GM12878 (cell line): ENCODE results near the gene DIP2C. TPM values are rescaled to one million over a fixed set of nuclear protein-coding genes. Genes with fewer than 3 reads are reported as not detected.

Source experiments
- ATAC-seq: fragments of 200-7000 bp; cut with Tn5 transposase; 3 replicates; pipeline ENCODE4 v1.9.1; 2020; ENCODE audit warnings: mild to moderate bottlenecking, moderate library complexity
- BruUV-seq: library from RNA; stranded (reverse); fragments of 400-500 nt; replicated peaks from 2 replicates; lab custom pipeline; 2021; lab: Mats Ljungman, UMichigan
- CTCF ChIA-PET: fragments of 300-600 bp; sonication (Branson Sonifier 250); formaldehyde crosslinking; extraction: SDS; loops from one replicate; lab custom pipeline; 2021; ENCODE audit warnings: inconsistent platforms; lab: Yijun Ruan, JAX
- POLR2A ChIA-PET: fragments of 350-600 bp; formaldehyde crosslinking; extraction: SDS; loops from one replicate; lab custom pipeline; 2021; ENCODE audit warnings: inconsistent platforms; lab: Charles Lee
- RAD21 ChIA-PET: fragments of 300-600 bp; sonication (Branson Sonifier 250); formaldehyde crosslinking; loops from one replicate; lab custom pipeline; 2023; ENCODE audit warnings: antibody characterized with exemption; ENCODE audit not compliant: unreplicated experiment; lab: Charles Lee
- SMC1A ChIA-PET: fragments of 300-600 bp; sonication (Branson Sonifier 250); formaldehyde crosslinking; loops from one replicate; lab custom pipeline; 2023; ENCODE audit not compliant: unreplicated experiment, uncharacterized antibody; lab: Charles Lee
- DNase-seq: peaks from one replicate; pipeline ENCODE4 v3.0.0-alpha.2; 2011; ENCODE audit warnings: low read depth, low spot score
- FAIRE-seq: peaks from 3 replicates; lab custom pipeline; 2011; peaks lifted over from hg19 to GRCh38; lab: Jason Lieb, UNC
- H2AFZ ChIP-seq: 2 replicates; pipeline ENCODE4 v1.6.0; 2011; ENCODE audit warnings: low read depth, low read length, control low read depth; ENCODE audit not compliant: control insufficient read depth
- H3K27ac ChIP-seq: 2 replicates; pipeline ENCODE4 v1.5.1; 2011; ENCODE audit warnings: control low read depth; ENCODE audit not compliant: control insufficient read depth, insufficient read depth
- H3K27me3 ChIP-seq, 2 experiments: replicated peaks in 1 of 2; 2 replicates each; pipeline versions ENCODE4 v1.6.0 to v1.6.1; 2011; ENCODE audit warnings: low read length in 1 of 2; ENCODE audit not compliant: control insufficient read depth in 2 of 2, insufficient read depth in 2 of 2
- H3K36me3 ChIP-seq, 2 experiments: 2 replicates each; pipeline ENCODE4 v1.5.1; 2011; ENCODE audit warnings: low read length in 1 of 2; ENCODE audit not compliant: control insufficient read depth in 2 of 2, insufficient read depth in 2 of 2
- H3K4me1 ChIP-seq: 2 replicates; pipeline ENCODE4 v1.6.1; 2011; ENCODE audit warnings: mild to moderate bottlenecking, low read length, moderate library complexity, mixed read lengths; ENCODE audit not compliant: control insufficient read depth, insufficient read depth
- H3K4me2 ChIP-seq: 2 replicates; pipeline ENCODE4 v1.6.0; 2011; ENCODE audit warnings: control low read depth; ENCODE audit not compliant: control insufficient read depth, insufficient read depth
- H3K4me3 ChIP-seq: fragments of 200-600 bp; sonication (generic); 2 replicates; pipeline ENCODE4 v1.5.1; 2016
- H3K79me2 ChIP-seq: 2 replicates; pipeline ENCODE4 v1.6.0; 2011; ENCODE audit warnings: low read length; ENCODE audit not compliant: control insufficient read depth, insufficient read depth
- H3K9ac ChIP-seq: 2 replicates; pipeline ENCODE4 v1.8.0; 2011; ENCODE audit warnings: low read length, control low read depth, mixed read lengths; ENCODE audit not compliant: control insufficient read depth, insufficient read depth
- H3K9me3 ChIP-seq: replicated peaks from 3 replicates; pipeline ENCODE4 v1.5.1; 2011; ENCODE audit warnings: mild to moderate bottlenecking, low read length; ENCODE audit not compliant: control insufficient read depth, insufficient read depth
- H4K20me1 ChIP-seq: 2 replicates; pipeline ENCODE4 v1.6.0; 2011; ENCODE audit not compliant: control insufficient read depth, insufficient read depth
- ATF7 ChIP-seq: fragments of 450-650 bp; IDR thresholded peaks from 2 replicates; pipeline ENCODE4 v1.6.1; 2016; ENCODE audit warnings: low read depth, mild to moderate bottlenecking
- BRCA1 ChIP-seq: IDR thresholded peaks from 2 replicates; pipeline ENCODE4 v1.6.1; 2011; ENCODE audit warnings: low read depth, low read length, improper control_type of control experiment
- EED ChIP-seq: sonication (generic); IDR thresholded peaks from 2 replicates; pipeline ENCODE4 v1.6.1; 2016; ENCODE audit warnings: antibody characterized with exemption, low read depth
- EP300 ChIP-seq, 2 experiments: fragments of 150-350 bp in 1 of 2; IDR thresholded peaks; 2 replicates each; pipeline ENCODE4 v1.6.1; 2011 to 2012; ENCODE audit warnings: low read depth in 2 of 2, low read length in 2 of 2, borderline replicate concordance in 1 of 2, improper control_type of control experiment in 1 of 2, inconsistent platforms in 1 of 2; ENCODE audit not compliant: control insufficient read depth in 1 of 2
- GABPA ChIP-seq: IDR thresholded peaks from 2 replicates; pipeline ENCODE4 v1.6.1; 2014; ENCODE audit warnings: antibody characterized with exemption, low read depth, mild to moderate bottlenecking, inconsistent platforms
- HCFC1 ChIP-seq: fragments of 150-350 bp; IDR thresholded peaks from 2 replicates; pipeline ENCODE4 v1.6.1; 2014; ENCODE audit warnings: low read length
- JUND ChIP-seq: IDR thresholded peaks from 2 replicates; pipeline ENCODE4 v1.6.1; 2012; ENCODE audit warnings: low read depth, mild to moderate bottlenecking, low read length, improper control_type of control experiment, moderate library complexity
- MTA2 ChIP-seq: fragments of 450-650 bp; IDR thresholded peaks from 2 replicates; pipeline ENCODE4 v1.6.1; 2016; ENCODE audit warnings: low read depth, mild to moderate bottlenecking, moderate library complexity
- POLR2A ChIP-seq: IDR thresholded peaks from 2 replicates; pipeline ENCODE4 v1.6.1; 2011; ENCODE audit warnings: low read depth, mild to moderate bottlenecking, low read length
- RUNX3 ChIP-seq: IDR thresholded peaks from 2 replicates; pipeline ENCODE4 v1.6.1; 2012; ENCODE audit warnings: low read length, inconsistent platforms
- ZBED1 ChIP-seq: IDR thresholded peaks from 2 replicates; pipeline ENCODE4 v1.6.1; 2016; ENCODE audit warnings: borderline replicate concordance
- ZBTB11 ChIP-seq: fragments of 450-650 bp; formaldehyde crosslinking; IDR thresholded peaks from 2 replicates; pipeline ENCODE4 v1.5.0; 2022; ENCODE audit warnings: mild to moderate bottlenecking, missing genetic modification characterization
- WGBS: methylation state at CpG from one replicate; pipeline ENCODE4 v1.1.6; 2016; ENCODE audit warnings: low lambda C conversion rate; ENCODE audit not compliant: insufficient replicate concordance, insufficient coverage; ENCODE audit errors: missing lambda C conversion rate; 5-methylcytosine and 5-hydroxymethylcytosine counted together
- in situ Hi-C: fragments of 300-500 bp; cut with MboI; formaldehyde crosslinking; loops from 9 replicates; pipeline ENCODE4 v1.14.3; 2018; ENCODE audit warnings: mixed read lengths
- intact Hi-C: fragments of 100-400 bp; cut with micrococcal nuclease; formaldehyde crosslinking; loops from one replicate; pipeline ENCODE4 v1.14.2; 2022; ENCODE audit not compliant: unreplicated experiment
- polyA plus RNA-seq, 11 experiments: library from polyadenylated mRNA; depleted of rRNA in 4 of 11; unstranded in 6 of 11; stranded (reverse) in 5 of 11; fragments of >200 nt; fragmentation: Nextera tagmentation in 4 of 11; fragmentation: Illumina TruSeq in 1 of 11; extraction: Ambion mirVana in 4 of 11; extraction: Trizol in 1 of 11; gene quantifications; 1 replicate in 1 of 11; 2 replicates in 10 of 11; pipeline versions ENCODE4 v1.2.1 to v1.2.3, GENCODE V29; 2011 to 2016; ENCODE audit warnings: inconsistent platforms in 2 of 11, missing spikeins in 2 of 11, low read depth in 1 of 11
- total RNA-seq, 4 experiments: library from RNA; depleted of rRNA in 3 of 4; stranded (reverse); fragments of >200 nt in 3 of 4; fragmentation: Illumina TruSeq in 1 of 4; extraction: Trizol in 1 of 4; gene quantifications; 2 replicates each; pipeline versions ENCODE4 v1.2.1 to v1.2.3, GENCODE V29; 2013 to 2021
- TF ChIP-seq, protein P1 (sequence below): IDR thresholded peaks from 2 replicates; pipeline ENCODE4 v1.6.1; 2011; ENCODE audit warnings: borderline replicate concordance, low read depth, mild to moderate bottlenecking, moderate library complexity, low read length; ENCODE audit not compliant: insufficient read depth, poor library complexity, severe bottlenecking

The DIP2C gene
- total and polyA plus RNA-seq, 10 of the 15 experiments (the other 5 are each of a cell fraction or from before 2014, with no cell fraction given) = 0.01 to 0.10 (median 0.06) TPM

DNA sequence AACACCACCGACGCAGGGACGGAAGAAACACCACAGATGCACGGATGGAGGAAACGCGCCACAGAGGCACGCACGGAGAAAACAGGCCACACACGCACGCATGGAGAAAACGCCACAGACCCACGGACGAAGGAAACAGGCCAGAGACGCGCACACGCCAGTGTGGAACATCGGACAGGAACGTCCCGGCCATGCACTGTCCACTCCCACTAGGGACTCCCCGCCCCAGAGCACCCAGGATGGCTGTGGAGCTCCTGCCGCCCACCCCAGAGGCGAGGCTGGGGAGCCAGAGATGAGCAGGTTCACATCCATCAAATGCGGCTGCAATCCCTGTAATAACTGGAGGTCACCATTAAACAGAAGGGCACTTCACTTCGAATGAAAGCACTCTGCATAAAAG, 17.3 kb downstream of the DIP2C start:
- in situ Hi-C loops = no loop called here
- FAIRE-seq (no peak), ATAC-seq (no peak), DNase-seq (no peak)
- TF ChIP-seq, protein P1, sequence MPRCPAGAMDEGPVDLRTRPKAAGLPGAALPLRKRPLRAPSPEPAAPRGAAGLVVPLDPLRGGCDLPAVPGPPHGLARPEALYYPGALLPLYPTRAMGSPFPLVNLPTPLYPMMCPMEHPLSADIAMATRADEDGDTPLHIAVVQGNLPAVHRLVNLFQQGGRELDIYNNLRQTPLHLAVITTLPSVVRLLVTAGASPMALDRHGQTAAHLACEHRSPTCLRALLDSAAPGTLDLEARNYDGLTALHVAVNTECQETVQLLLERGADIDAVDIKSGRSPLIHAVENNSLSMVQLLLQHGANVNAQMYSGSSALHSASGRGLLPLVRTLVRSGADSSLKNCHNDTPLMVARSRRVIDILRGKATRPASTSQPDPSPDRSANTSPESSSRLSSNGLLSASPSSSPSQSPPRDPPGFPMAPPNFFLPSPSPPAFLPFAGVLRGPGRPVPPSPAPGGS = no peak
- no peak for TF ChIP-seq JUND
- TF ChIP-seq HCFC1 = no peak
- no peak for TF ChIP-seq MTA2
- no peak for TF ChIP-seq RUNX3
- TF ChIP-seq GABPA = no peak
- TF ChIP-seq POLR2A = no peak
- no peak for TF ChIP-seq ATF7
- no peak for TF ChIP-seq BRCA1
- no peak for TF ChIP-seq ZBED1
- no peak for TF ChIP-seq EED
- TF ChIP-seq EP300 (IDR thresholded peaks at IDR 0.05; ENCODE audit: borderline replicate concordance in 1 of 2, control insufficient read depth in 1 of 2, low read depth in 2 of 2, low read length in 2 of 2) = no peak
- no peak for TF ChIP-seq ZBTB11 (CRISPR knock-in tag)
- Histone ChIP-seq H4K20me1 (no peaks in the 10 kb centered on the region), H3K4me3 (no peak overlapping the region), H3K9ac (no peak overlapping the region), H2AFZ (no peak overlapping the region), H3K79me2 (no peaks in the 10 kb centered on the region), H3K4me1 (no peaks in the 10 kb centered on the region), H3K4me2 (no peak overlapping the region), H3K36me3 (no peaks in the 10 kb centered on the region; a peak in 1 of 4 replicates), H3K9me3 (no peaks in the 10 kb centered on the region), H3K27me3 (0 out of 4 replicates have a peak, but pooled peaks cover 0 to 3% of the 10 kb centered on the region in 2 experiments), H3K27ac (no peak overlapping the region)
- ChIA-PET CTCF (no interaction called here), SMC1A (no interaction called here), RAD21 (no interaction called here), POLR2A (no interaction called here)
- BruUV-seq = no TSS peak
- intact Hi-C loops = no loop called here
- 89% methylated on average over 24 of the region's 24 CpGs for WGBS
